Muscle of leg (tissue), 11 donors: ENCODE measurements around the gene TTC34. TPM values are rescaled to one million over a fixed set of nuclear protein-coding genes. Genes with fewer than 3 reads are reported as not detected.
A peak's percentile ranks its signal among the peaks of the same experiment; 100 is the strongest.

Experiments
- DNase-seq: peaks from one replicate; pipeline ENCODE4 v3.0.0; 2013
- H3K27ac ChIP-seq: one replicate; pipeline ENCODE4 v1.5.1; 2013; ENCODE audit warnings: mild to moderate bottlenecking, low read length, control low read depth
- H3K27me3 ChIP-seq: one replicate; pipeline ENCODE4 v1.6.1; 2013; ENCODE audit warnings: low read length; ENCODE audit not compliant: control insufficient read depth, insufficient read depth
- H3K36me3 ChIP-seq: one replicate; pipeline ENCODE4 v1.6.1; 2013; ENCODE audit warnings: low read length; ENCODE audit not compliant: control insufficient read depth, insufficient read depth
- H3K4me1 ChIP-seq: one replicate; pipeline ENCODE4 v1.6.1; 2013; ENCODE audit warnings: low read length; ENCODE audit not compliant: control insufficient read depth, insufficient read depth
- H3K4me3 ChIP-seq: one replicate; pipeline ENCODE4 v1.5.1; 2013; ENCODE audit warnings: low read length, control low read depth
- H3K9me3 ChIP-seq: replicated peaks from 2 replicates; pipeline ENCODE4 v1.6.1; 2013; ENCODE audit warnings: low read depth, low read length; ENCODE audit not compliant: control insufficient read depth
- WGBS: methylation state at CpG from one replicate; pipeline ENCODE4 v1.1.5; 2013; ENCODE audit warnings: missing lambda C conversion rate; ENCODE audit not compliant: insufficient coverage; 5-methylcytosine and 5-hydroxymethylcytosine counted together
- polyA plus RNA-seq, 8 donors: library from polyadenylated mRNA; unstranded; fragments of 120-200 nt; gene quantifications; one replicate each; pipeline versions ENCODE4 v1.2.1 to v1.2.3, GENCODE V29; 2013; ENCODE audit warnings: inconsistent platforms in 1 of 8, low replicate concordance in 1 of 8; ENCODE audit not compliant: insufficient read length in 8 of 8, insufficient read depth in 1 of 8
- total RNA-seq: library from RNA; stranded (reverse); fragments of 120-200 nt; gene quantifications from one replicate; pipeline ENCODE4 v1.2.4, GENCODE V29; 2013

TTC34 gene
- total and polyA plus RNA-seq, 9 donors = 0.07 to 0.50 (median 0.22) TPM

DNA sequence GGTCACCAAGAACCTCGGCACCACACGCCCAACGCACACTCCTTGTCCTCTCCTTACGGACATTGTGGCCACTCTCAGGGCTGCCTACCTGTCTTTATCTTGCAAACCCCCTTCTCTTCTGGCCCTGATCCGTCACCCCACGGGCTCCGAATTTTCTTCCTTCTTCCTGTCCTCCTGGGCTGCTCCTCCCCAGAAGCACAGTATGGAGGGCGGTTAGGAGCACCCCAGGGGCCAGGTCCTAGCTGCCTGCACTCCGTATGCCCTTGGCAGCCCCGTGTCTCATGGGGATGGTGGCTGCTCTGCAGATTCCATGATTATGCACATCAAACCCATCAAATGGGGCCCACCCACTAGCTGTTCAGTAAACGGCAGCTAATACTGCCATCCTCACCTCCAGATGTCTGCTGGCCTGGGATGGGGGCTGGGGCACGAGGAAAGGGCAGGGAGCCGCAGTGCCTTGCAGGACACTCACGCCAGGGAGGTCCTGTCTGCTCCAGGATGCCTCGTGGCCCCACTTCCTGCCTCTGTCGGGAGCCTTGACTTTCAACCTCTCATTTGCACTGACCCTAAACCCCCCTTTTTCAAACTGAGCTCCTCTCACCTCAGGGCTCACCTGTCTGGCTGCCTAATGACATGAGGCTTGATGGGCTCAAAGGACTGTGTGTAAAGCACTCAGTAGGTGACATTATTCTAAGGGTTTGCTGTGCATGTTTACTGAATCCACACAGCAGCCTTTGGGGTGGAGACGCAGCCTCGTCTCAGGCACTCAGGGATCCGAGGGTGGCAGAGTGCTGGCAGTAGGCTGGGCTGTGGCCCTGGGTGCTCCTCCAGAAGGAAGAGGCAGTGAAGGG lies 4.4 kb downstream of the TTC34 start:
- Histone ChIP-seq H3K4me1 (peaks cover 3% of the 10 kb centered on the region), H3K27ac (no peak overlapping the region), H3K27me3 (peaks cover 8% of the 10 kb centered on the region), H3K4me3 (no peak overlapping the region), H3K36me3 (no peaks in the 10 kb centered on the region), H3K9me3 (peaks cover 12% of the 10 kb centered on the region)
- WGBS = 53% methylated on average over 14 of the region's 19 CpGs
- DNase-seq = no peak

GRCh38 chr1:2795926-2796325 lies 5.6 kb downstream of the TTC34 start:
- Histone ChIP-seq H3K9me3 (peaks cover 15% of the 10 kb centered on the region), H3K27me3 (peaks cover 14% of the 10 kb centered on the region), H3K27ac (no peak overlapping the region), H3K4me3 (no peak overlapping the region), H3K4me1 (no peaks in the 10 kb centered on the region), H3K36me3 (no peaks in the 10 kb centered on the region)
- WGBS = 76% methylated on average over 4 of the region's 6 CpGs
- no peak for DNase-seq

GRCh38 chr1:2791027-2791760 lies 10.3 kb downstream of the TTC34 start:
- Histone ChIP-seq H3K4me1 (no peaks in the 10 kb centered on the region), H3K27me3 (peaks cover 49% of the 10 kb centered on the region), H3K27ac (no peak overlapping the region), H3K4me3 (no peak overlapping the region), H3K36me3 (no peaks in the 10 kb centered on the region), H3K9me3 (peaks cover 15% of the 10 kb centered on the region)
- no peak for DNase-seq
- WGBS = 76% methylated on average over 14 of the region's 18 CpGs

DNA sequence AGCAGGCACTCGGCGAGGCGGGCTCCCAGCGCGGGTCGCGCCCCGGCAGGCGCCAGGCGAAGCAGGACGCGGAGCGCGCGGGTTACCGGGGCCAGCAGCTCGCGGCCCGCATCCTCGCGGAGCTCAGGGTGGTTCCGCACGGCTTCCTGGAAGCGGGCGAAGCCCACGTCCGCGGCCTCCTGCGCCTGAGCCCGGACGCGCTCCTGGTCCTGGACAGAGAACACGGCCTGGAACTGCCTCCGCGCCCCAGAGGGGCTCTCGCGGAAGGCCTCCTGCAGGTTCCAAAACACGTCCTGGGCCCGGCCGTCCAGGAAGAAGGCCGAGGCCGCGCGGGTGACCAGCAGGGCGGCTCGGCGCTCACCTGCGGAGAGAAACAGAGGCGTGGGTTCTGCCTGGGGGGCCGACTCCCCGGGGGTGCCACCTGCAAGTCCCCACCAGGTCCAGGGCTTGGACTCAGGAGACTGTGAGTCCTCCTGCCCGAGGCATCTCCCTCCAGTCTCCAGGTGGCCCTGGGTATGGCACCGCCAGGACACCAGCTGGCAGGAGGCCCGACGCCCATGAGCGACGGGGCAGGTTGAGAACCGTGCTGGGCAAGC lies 11.4 kb downstream of the TTC34 start:
- 16% methylated on average over 58 of the region's 58 CpGs for WGBS
- Histone ChIP-seq H3K27ac (no peak overlapping the region), H3K9me3 (peaks cover 15% of the 10 kb centered on the region), H3K36me3 (no peaks in the 10 kb centered on the region), H3K4me3 (no peak overlapping the region), H3K27me3 (peaks cover 47% of the 10 kb centered on the region), H3K4me1 (no peaks in the 10 kb centered on the region)
- DNase-seq = no peak

DNA sequence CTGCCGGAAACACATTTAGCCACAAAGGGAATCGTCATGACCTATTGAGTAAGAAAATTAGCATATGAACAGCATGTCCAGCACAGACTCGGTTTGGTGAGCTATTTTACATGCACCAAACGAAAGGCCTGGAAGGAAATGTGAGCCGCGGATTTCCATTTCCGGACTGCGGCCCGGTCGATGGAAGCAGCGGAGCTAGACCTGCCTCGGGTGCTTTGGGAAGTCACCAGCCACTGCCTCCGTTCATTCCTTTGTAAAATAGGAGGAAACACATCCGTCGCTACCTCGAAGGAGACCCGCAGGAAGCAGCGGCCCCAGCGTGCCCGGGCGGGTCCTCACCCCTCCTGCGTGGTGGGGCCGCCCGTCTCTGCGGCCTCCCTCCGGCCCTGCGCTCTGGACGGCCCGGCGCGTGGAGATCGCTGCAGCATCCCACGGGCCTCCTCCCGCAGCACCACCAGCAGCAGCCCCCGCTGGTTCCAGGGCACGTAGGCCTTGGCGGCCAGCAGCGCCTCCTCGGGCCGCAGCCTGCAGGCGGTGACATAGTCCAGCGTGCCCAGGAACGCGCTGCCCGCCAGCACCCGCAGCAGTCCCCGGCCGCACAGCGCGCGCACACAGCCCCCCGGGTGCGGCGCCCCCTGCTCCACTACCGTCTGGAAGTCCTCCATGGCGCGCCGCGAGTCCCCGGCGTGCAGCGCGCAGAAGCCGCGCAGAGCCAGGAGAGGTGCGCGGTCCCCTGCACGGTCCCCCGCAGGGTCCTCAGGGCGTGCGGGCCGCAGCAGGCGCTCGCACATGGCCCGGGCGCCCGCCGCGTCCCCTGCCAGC lies 12.1 kb downstream of the TTC34 start:
- no peak for DNase-seq
- H3K27me3 ChIP-seq = peaks cover 47% of the 10 kb centered on the region
- peaks cover 13% of the 10 kb centered on the region for H3K9me3 ChIP-seq
- WGBS = 4% methylated on average over 77 of the region's 79 CpGs
- no peaks in the 10 kb centered on the region for H3K36me3 ChIP-seq
- H3K4me1 ChIP-seq = no peaks in the 10 kb centered on the region
- H3K4me3 ChIP-seq = no peak overlapping the region
- H3K27ac ChIP-seq = no peak overlapping the region

DNA sequence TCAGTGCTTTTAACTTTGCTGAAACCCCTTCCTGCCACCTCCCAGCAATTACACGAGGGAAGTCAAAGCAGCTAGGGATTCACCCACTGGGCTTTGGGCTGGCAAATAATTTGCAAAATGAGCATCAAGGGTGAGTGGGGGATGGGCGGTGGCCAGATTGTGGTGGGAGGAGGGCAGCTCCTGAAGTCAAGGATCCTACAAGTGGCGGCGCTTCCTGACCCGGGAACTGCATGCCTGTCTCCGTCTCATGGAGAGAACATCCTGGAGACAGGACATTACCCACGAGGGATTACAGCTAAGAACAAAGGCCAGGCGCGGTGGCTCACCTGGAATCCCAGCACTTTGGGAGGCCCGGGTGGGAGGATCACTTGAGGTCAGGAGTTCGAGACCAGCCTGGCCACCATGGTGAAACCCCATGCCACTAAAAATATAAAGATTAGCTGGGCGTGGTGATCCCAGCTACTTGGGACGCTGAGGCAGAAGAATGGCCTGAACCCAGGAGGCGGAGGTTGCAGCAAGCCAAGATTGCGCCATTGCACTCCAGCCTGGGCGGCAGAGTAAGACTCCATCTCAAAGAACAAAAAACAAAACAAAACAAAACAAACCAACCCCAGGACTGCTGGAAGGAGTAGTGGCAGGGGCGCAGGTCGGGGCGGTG lies 12.9 kb downstream of the TTC34 start:
- Histone ChIP-seq H3K27ac (no peak overlapping the region), H3K4me1 (no peaks in the 10 kb centered on the region), H3K9me3 (peaks cover 8% of the 10 kb centered on the region), H3K4me3 (no peak overlapping the region), H3K27me3 (peaks cover 47% of the 10 kb centered on the region), H3K36me3 (no peaks in the 10 kb centered on the region)
- 69% methylated on average over 13 of the region's 19 CpGs for WGBS
- DNase-seq = no peak

GRCh38 chr1:2787163-2787911 lies 14.2 kb downstream of the TTC34 start:
- H3K27ac ChIP-seq = no peak overlapping the region
- peaks cover 45% of the 10 kb centered on the region for H3K27me3 ChIP-seq
- 72% methylated on average over 21 of the region's 26 CpGs for WGBS
- DNase-seq = no peak
- no peaks in the 10 kb centered on the region for H3K4me1 ChIP-seq
- H3K4me3 ChIP-seq = no peak overlapping the region
- no peaks in the 10 kb centered on the region for H3K36me3 ChIP-seq
- H3K9me3 ChIP-seq = peaks cover 6% of the 10 kb centered on the region

GRCh38 chr1:2786329-2787162 lies 14.9 kb downstream of the TTC34 start:
- Histone ChIP-seq H3K9me3 (peaks cover 5% of the 10 kb centered on the region), H3K4me1 (no peaks in the 10 kb centered on the region), H3K4me3 (no peak overlapping the region), H3K27ac (no peak overlapping the region), H3K27me3 (peaks cover 45% of the 10 kb centered on the region), H3K36me3 (no peaks in the 10 kb centered on the region)
- 25% methylated on average over 19 of the region's 27 CpGs for WGBS
- DNase-seq = peak; percentile 24
